Left lobe of liver (tissue), 2 donors: Measurements from ENCODE around the gene FAM83G. TPM values are rescaled to one million over a fixed set of nuclear protein-coding genes. Genes with fewer than 3 reads are reported as not detected.

ENCODE experiments used
- ATAC-seq: fragments of 200-7000 bp; cut with Tn5 transposase; one replicate; pipeline ENCODE4 v1.9.1; 2020; ENCODE audit warnings: mild to moderate bottlenecking, moderate library complexity
- DNase-seq: peaks from one replicate; pipeline ENCODE4 v3.0.0-alpha.2; 2020; ENCODE audit warnings: low spot score
- total RNA-seq: library from RNA; stranded (reverse); gene quantifications from one replicate; pipeline ENCODE4 v1.2.1, GENCODE V29; 2021
- donor health status: DM: no; HTN: no; CAD: no; lungs with moderate emphysema.
- donor health status: DM: no; HTN: yes; CAD: no.

Gene FAM83G
- total RNA-seq, 1 donor from 2014 or later: 11.7 TPM

- ATAC-seq: no peak
- no peak for DNase-seq
Measured at GRCh38 chr17:18993905-18994526, 10.5 kb downstream of the FAM83G start.

- DNase-seq (no peak), ATAC-seq (no peak)
Measured at GRCh38 chr17:18992454-18993130, 12.0 kb downstream of the FAM83G start.

DNA sequence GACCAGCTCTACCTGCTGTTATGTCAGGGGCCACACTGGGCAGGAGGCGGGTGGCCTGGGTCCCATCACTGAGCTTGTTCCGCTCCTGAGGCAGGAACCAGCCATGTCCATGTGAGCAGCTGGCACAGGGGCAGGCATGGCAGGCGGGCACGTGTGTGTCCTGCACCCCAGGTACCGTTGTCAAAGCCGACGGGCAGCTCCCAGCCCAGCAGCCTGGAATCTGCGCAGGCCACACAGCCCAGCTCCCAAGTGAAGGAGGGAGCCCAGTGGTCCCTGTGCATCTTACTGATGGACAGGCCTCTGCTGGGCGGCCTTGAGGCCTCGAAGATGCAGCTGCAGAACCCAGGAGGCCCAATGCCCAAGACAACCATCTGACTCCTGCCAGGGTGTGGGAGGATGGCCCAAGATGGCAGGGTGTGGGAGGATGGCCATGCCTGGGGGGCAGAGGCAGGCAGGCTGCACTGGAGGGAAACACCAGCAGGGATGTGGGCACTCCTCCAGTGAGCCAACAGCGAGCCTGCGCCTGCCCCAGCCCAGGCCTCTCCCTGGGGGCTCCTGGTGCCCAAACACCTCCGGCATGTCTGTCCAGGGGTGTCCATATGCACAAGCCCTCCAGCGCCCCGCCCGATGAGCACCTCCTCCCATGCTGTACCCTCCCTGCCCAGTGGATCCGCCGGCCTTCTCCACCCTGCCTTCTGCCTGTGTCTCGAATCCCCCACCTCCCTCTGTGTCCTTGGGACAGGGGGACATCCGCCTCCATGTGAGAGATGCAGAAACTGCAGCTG lies 12.8 kb downstream of the FAM83G start:
- DNase-seq (no peak), ATAC-seq (no peak)

GRCh38 chr17:18990331-18990730 lies 14.2 kb downstream of the FAM83G start:
- ATAC-seq (no peak), DNase-seq (no peak)

DNA sequence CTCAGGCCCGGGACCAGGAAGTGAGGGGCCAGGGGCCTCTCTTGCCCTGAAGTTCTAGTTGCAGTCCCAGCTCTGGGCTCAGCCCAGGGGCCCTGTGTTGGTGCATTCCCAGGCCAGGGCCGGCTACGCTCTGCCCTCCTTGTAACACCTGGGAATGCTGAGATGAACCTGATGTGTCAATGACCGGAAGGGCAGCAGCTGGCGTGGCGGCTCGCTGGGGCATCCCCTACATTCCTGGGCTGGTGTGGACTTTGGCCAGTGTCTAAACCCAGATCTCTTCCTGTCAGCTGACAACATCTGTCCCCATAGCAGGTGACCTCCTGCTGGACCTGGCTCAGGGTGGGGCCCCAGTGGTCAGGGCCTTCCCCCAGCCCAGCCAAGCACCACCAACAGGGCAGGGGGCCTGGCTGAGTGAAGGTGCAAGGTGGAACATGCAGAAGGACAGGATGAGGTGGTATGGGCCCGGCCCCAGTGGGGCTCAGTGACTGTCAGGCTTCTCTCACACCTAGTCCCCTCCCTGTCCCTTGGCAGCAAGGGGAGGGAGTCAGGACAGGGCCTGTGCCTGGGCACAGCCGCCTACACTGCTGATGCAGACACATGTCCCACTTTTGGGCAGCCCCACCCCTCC lies 15.9 kb downstream of the FAM83G start:
- ATAC-seq: peak; percentile 80
- DNase-seq: peak; percentile 96

DNA sequence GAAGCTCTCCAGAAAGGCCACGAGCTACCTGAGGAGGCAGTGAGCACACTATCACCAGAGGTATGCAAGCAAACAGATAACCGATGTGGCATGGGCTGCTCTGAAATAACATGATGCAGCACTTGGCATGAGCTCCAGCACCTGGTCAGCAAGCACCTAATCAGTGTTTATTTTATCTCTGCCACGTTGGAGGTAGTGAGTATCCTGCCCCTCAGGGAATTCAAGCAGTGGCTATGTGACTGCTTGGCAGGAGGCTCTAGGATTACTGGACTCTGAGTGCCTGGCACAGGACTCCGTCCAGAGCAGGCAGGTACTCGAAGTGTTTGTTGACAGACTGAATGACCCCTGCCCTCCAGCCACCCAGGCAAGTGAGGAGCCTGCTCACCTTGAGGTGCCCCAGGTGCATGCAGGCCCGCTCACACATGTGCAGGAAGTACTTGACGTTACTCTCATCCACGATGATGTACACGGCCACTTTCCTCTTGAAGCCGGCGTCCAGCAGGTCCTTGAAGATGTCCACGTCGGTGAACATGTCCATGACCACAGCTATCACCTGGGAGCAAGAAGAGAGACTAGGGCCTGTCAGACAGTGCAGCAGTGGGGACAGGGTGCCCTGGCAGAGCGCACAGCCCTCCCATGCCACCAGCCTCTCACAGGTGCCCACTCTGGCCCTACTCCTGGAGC lies 16.6 kb downstream of the FAM83G start:
- ATAC-seq (peak; percentile 76), DNase-seq (peak; percentile 91)

DNA sequence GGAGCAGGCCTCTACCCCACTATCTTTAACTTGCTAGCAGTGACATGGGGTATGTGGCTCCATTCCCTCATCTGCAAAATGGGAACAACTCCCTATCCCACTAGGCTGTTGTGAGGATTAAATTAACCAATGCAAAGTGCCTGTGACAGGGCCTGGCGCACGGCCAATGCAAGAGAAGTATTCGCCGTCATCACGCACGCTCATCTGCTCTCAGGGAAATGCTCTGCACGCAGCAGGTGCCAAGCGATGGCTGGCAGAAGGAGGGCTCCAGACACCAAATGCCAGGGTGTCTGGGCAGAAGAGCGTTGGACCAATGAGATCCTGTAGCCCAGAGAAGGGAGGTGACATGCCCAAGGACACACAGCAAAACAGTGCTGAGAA lies 17.3 kb downstream of the FAM83G start:
- DNase-seq: no peak

GRCh38 chr17:18986541-18987229 lies 17.9 kb downstream of the FAM83G start:
- DNase-seq (no peak), ATAC-seq (no peak)

More for the DNA sequence above, 17.3 kb downstream of the FAM83G start:
- no peak for ATAC-seq

DNA sequence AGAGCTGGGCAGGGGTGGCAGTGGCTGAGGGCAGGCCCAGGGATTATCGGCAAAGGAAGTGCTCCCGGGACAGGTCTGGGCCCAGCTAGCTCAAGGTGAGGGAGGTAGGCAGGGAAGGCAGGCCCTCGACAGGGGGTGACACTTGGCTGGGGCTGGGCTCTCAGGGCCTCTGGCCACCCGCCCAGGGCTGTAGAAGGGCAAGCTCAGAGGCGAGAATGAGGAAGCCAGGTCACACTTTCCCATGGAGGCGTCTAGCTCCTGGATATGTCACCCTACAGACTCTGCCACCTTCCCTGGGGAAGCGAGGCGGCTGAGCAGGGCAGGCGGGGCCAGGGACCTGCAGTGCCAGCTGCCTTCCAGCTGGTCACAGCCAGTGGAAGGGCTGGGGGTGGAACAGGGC lies 19.1 kb downstream of the FAM83G start:
- DNase-seq (no peak), ATAC-seq (no peak)

- DNase-seq (no peak), ATAC-seq (no peak)
Measured at GRCh38 chr17:18984273-18985114, 20.1 kb downstream of the FAM83G start.

DNA sequence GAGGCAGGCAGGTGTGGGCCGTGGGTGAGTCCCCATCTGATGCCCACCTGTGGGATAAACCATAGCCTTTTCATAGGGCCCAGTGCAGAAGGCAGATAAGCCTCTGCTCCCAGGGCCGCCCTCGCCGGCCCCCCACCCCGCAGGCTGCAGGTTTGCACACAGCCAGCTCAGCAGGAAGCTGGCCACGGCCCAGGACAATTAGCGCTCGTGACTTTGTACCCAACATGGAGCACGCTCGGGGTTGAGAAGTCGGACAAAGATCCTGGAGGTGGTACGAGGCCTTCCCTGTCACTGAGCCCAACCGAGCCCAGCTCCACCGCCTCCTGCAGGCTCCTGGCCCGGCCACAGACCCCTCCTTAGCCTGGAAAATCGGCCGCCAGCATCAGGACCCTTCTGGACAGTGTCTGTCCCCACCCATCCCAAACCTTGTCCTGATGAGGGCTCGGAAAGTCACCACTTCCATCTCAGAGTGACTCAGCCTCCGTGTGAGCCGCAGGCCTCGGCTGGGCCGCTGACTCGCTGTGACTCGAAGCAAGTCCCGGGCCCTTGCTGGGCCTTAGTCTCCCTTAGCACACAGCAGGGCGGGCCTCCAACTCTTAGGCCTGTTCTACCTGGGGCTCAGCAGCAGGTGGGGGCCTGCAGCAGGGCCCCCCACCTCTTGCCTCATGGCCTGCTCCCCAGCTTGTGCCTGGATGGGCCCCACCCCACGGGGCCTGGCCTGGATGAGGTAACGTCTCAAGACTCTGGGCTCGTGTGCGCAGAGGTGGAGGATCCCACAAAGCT lies 22.7 kb downstream of the FAM83G start:
- DNase-seq (peak; percentile 85), ATAC-seq (peak; percentile 76)

DNA sequence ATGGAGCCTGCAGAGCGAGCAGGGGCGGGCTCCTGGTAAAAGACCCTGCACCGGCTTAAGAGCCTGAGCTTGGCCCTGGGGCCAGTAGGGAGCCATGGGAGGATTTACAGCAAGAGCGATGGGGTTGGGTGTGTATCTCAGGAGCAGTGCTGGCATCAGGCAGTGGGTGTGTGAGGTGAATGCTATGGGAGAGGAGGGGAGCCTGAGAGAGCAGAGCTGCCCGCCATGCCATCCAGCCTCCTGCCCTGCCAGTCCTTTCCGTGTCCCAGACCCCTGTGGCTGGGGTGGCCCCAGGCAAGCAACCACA lies 23.3 kb downstream of the FAM83G start:
- DNase-seq (no peak), ATAC-seq (no peak)

GRCh38 chr17:18980682-18981334 lies 23.8 kb downstream of the FAM83G start:
- no peak for ATAC-seq
- DNase-seq: no peak

DNA sequence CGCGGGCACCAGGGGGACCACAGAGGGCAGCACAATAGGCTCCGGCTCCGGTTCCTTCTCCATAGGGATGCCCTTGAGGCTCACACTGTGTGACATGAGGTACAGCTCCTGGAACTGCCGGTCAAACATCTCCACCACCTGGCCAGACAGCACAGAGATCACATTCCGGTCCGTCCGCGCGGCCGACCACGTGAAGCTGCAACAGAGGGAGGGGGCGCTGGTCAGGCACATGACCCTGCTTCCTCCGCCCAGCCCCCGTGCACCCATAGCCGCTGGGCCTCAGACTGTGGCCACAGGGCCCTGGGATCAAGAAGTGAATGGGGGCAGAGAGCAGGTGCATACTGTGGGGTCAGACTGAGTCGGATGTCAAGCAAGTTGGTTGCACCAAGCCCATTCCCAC lies 25.9 kb downstream of the FAM83G start:
- ATAC-seq (no peak), DNase-seq (no peak)

- ATAC-seq: no peak
- DNase-seq: no peak
Measured at GRCh38 chr17:18978050-18978449, 26.5 kb downstream of the FAM83G start.

- DNase-seq (no peak), ATAC-seq (no peak)
Measured at GRCh38 chr17:18977646-18978045, 26.9 kb downstream of the FAM83G start.

- ATAC-seq: no peak
- no peak for DNase-seq
Measured at GRCh38 chr17:18977021-18977420, 27.5 kb downstream of the FAM83G start.

GRCh38 chr17:18976201-18976600 lies 28.4 kb downstream of the FAM83G start:
- DNase-seq (no peak), ATAC-seq (peak; percentile 78)
